Naive B cell (primary cell): Measurements from ENCODE around the gene CHSY1. TPM values are rescaled to one million over a fixed set of nuclear protein-coding genes. Genes with fewer than 3 reads are reported as not detected.
"Not testable (repeated sequence)": the region's sequence is repeated elsewhere in the genome, so short reads cannot be mapped to it uniquely, and the experiment has no call there.

Experiments used
- ATAC-seq, 2 donors: fragments of 150-1000 bp; cut with Tn5 transposase; 2 replicates each; pipeline ENCODE4 v1.10.0; 2021; ENCODE audit warnings: low read depth in 2 of 2, mild to moderate bottlenecking in 2 of 2, moderate library complexity in 2 of 2
- DNase-seq: peaks from one replicate; pipeline ENCODE4 v3.0.0; 2022
- H3K27ac Mint-ChIP-seq, 6 donors: one replicate each; pipeline ENCODE4 v1.8.0; 2020 to 2022; ENCODE audit warnings: mild to moderate bottlenecking in 6 of 6, mixed read lengths in 6 of 6, moderate library complexity in 5 of 6, inconsistent platforms in 2 of 6
- H3K27me3 Mint-ChIP-seq, 3 donors: one replicate each; pipeline ENCODE4 v1.8.0; 2021 to 2022; ENCODE audit warnings: mixed read lengths in 3 of 3, mild to moderate bottlenecking in 1 of 3
- H3K36me3 Mint-ChIP-seq, 2 donors: one replicate each; pipeline ENCODE4 v1.8.0; 2020 to 2022; ENCODE audit warnings: mixed read lengths in 2 of 2, inconsistent platforms in 1 of 2, mild to moderate bottlenecking in 1 of 2
- H3K4me1 Mint-ChIP-seq, 3 donors: one replicate each; pipeline ENCODE4 v1.8.0; 2020 to 2022; ENCODE audit warnings: mixed read lengths in 3 of 3, inconsistent platforms in 1 of 3, mild to moderate bottlenecking in 1 of 3, moderate library complexity in 1 of 3
- H3K4me3 Mint-ChIP-seq, 8 donors: one replicate each; pipeline ENCODE4 v1.8.0; 2020 to 2022; ENCODE audit warnings: mild to moderate bottlenecking in 8 of 8, mixed read lengths in 8 of 8, moderate library complexity in 8 of 8, inconsistent platforms in 2 of 8
- H3K9me3 Mint-ChIP-seq, 7 donors: one replicate each; pipeline ENCODE4 v1.8.0; 2020 to 2022; ENCODE audit warnings: mixed read lengths in 7 of 7, mild to moderate bottlenecking in 5 of 7, inconsistent platforms in 2 of 7, moderate library complexity in 1 of 7
- polyA plus RNA-seq, 6 donors: library from polyadenylated mRNA; unstranded; fragments of 300-500 nt; fragmentation: Illumina TruSeq; gene quantifications; one replicate each; pipeline ENCODE4 v1.2.3, GENCODE V29; 2021; ENCODE audit warnings: low read depth in 6 of 6

CHSY1 gene
- polyA plus RNA-seq, result 1 to 10 TPM; 2.0 to 3.7 (median 2.5) TPM

GRCh38 chr15:101251830-101252820, at the start of gene CHSY1:
Gene CHSY1 (minus strand): TSS chr15:101252048. CDS start chr15:101251456, 592 bp downstream.
- peaks cover 15 to 43% (median 43%) of the 10 kb centered on the region in 3 donors for H3K4me1 Mint-ChIP-seq
- H3K9me3 Mint-ChIP-seq, result no peaks in the 10 kb centered on the region
- H3K4me3 Mint-ChIP-seq, result peak within 1 kb of the TSS; percentile 93 to 99 (median 96)
- DNase-seq (peak; percentile 94), ATAC-seq (peak; percentile 74 to 78)
- no peaks in the 10 kb centered on the region for H3K36me3 Mint-ChIP-seq
- no peaks in the 10 kb centered on the region for H3K27me3 Mint-ChIP-seq
- H3K27ac Mint-ChIP-seq, result peak within 1 kb of the TSS; percentile 72 to 97 (median 90)

- ATAC-seq (no peak), DNase-seq (no peak)
- H3K36me3 Mint-ChIP-seq, result peaks cover 0 to 1% of the 10 kb centered on the region in 2 donors
- peak overlapping the region; percentile 21 to 99 (median 95) for H3K4me3 Mint-ChIP-seq
- H3K4me1 Mint-ChIP-seq, result peaks cover 22 to 30% (median 24%) of the 10 kb centered on the region in 3 donors
- peak overlapping the region in 1 of 6 donors; percentile 90 for H3K27ac Mint-ChIP-seq
- H3K9me3 Mint-ChIP-seq, result no peaks in the 10 kb centered on the region
- H3K27me3 Mint-ChIP-seq, result no peaks in the 10 kb centered on the region
Observed at GRCh38 chr15:101296418-101297405, 44.9 kb upstream of the CHSY1 start.

GRCh38 chr15:101295607-101296161, 43.8 kb upstream of the CHSY1 start:
- peak; percentile 23 for DNase-seq
- Mint-ChIP-seq H3K9me3 (no peaks in the 10 kb centered on the region), H3K27ac (peak overlapping the region; percentile 47 to 99 (median 88)), H3K4me1 (peaks cover 22 to 38% (median 23%) of the 10 kb centered on the region in 3 donors), H3K27me3 (no peaks in the 10 kb centered on the region), H3K36me3 (peaks cover 0 to 5% of the 10 kb centered on the region in 2 donors), H3K4me3 (peak overlapping the region; percentile 93 to 99 (median 96))
- no peak for ATAC-seq

- peaks cover 26 to 43% (median 27%) of the 10 kb centered on the region in 3 donors for H3K4me1 Mint-ChIP-seq
- peak within 1 kb of the TSS; percentile 95 to 99 (median 98) for H3K27ac Mint-ChIP-seq
- ATAC-seq (peak; percentile 81 to 82), DNase-seq (peak; percentile 95)
- H3K27me3 Mint-ChIP-seq, result no peaks in the 10 kb centered on the region
- H3K9me3 Mint-ChIP-seq, result no peaks in the 10 kb centered on the region
- peaks cover 6 to 9% of the 10 kb centered on the region in 2 donors for H3K36me3 Mint-ChIP-seq
- peak within 1 kb of the TSS; percentile 93 to 99 (median 96) for H3K4me3 Mint-ChIP-seq
Observed at GRCh38 chr15:101294731-101295606, 43.1 kb upstream of the CHSY1 start, which contains the start of gene SNRPA1. Gene SNRPA1 (minus strand): TSS chr15:101295248. CDS start chr15:101295178, 70 bp downstream.

GRCh38 chr15:101293122-101293521, 41.3 kb upstream of the CHSY1 start:
- Mint-ChIP-seq H3K27me3 (no peaks in the 10 kb centered on the region), H3K36me3 (peaks cover 17 to 20% of the 10 kb centered on the region in 2 donors), H3K4me1 (peaks cover 41 to 49% (median 41%) of the 10 kb centered on the region in 3 donors), H3K4me3 (peak overlapping the region; percentile 93 to 99 (median 96)), H3K9me3 (no peaks in the 10 kb centered on the region), H3K27ac (peak overlapping the region in 3 of 6 donors; percentile 56 to 99 (median 96))
- DNase-seq (no peak), ATAC-seq (no peak)

GRCh38 chr15:101288905-101289513, 37.2 kb upstream of the CHSY1 start:
- Mint-ChIP-seq H3K4me3 (peak overlapping the region in 3 of 8 donors; percentile 7 to 26 (median 26)), H3K27ac (peak overlapping the region in 4 of 6 donors; percentile 2 to 71 (median 44)), H3K27me3 (no peaks in the 10 kb centered on the region), H3K36me3 (peaks cover 17 to 20% of the 10 kb centered on the region in 2 donors), H3K4me1 (peaks cover 31 to 47% (median 34%) of the 10 kb centered on the region in 3 donors), H3K9me3 (no peaks in the 10 kb centered on the region)
- ATAC-seq, result peak; percentile 57 to 74
- DNase-seq, result peak; percentile 58

GRCh38 chr15:101287342-101287741, 35.5 kb upstream of the CHSY1 start:
- ATAC-seq, DNase-seq, H3K27ac Mint-ChIP-seq, H3K9me3 Mint-ChIP-seq, H3K27me3 Mint-ChIP-seq, H3K4me3 Mint-ChIP-seq: not testable (repeated sequence)
- Mint-ChIP-seq H3K36me3 (peaks cover 20 to 24% of the 10 kb centered on the region in 2 donors), H3K4me1 (peaks cover 19 to 34% (median 22%) of the 10 kb centered on the region in 3 donors)

GRCh38 chr15:101286471-101287114, 34.7 kb upstream of the CHSY1 start:
- Mint-ChIP-seq H3K9me3 (no peaks in the 10 kb centered on the region), H3K27me3 (no peaks in the 10 kb centered on the region), H3K36me3 (peaks cover 24 to 28% of the 10 kb centered on the region in 2 donors), H3K4me3 (no peak overlapping the region), H3K27ac (no peak overlapping the region), H3K4me1 (peaks cover 19 to 28% (median 22%) of the 10 kb centered on the region in 3 donors)
- DNase-seq (no peak), ATAC-seq (no peak)

- ATAC-seq, result no peak
- H3K36me3 Mint-ChIP-seq, result peaks cover 13 to 17% of the 10 kb centered on the region in 2 donors
- H3K4me3 Mint-ChIP-seq, result peak overlapping the region in 1 of 8 donors; percentile 18
- DNase-seq, result no peak
- no peaks in the 10 kb centered on the region for H3K9me3 Mint-ChIP-seq
- no peaks in the 10 kb centered on the region for H3K27me3 Mint-ChIP-seq
- peak overlapping the region in 1 of 6 donors; percentile 35 for H3K27ac Mint-ChIP-seq
- H3K4me1 Mint-ChIP-seq, result peaks cover 8 to 15% (median 9%) of the 10 kb centered on the region in 3 donors
Observed at GRCh38 chr15:101283931-101284330, 32.1 kb upstream of the CHSY1 start.

GRCh38 chr15:101280007-101280406, 28.2 kb upstream of the CHSY1 start:
- Mint-ChIP-seq H3K27me3 (no peaks in the 10 kb centered on the region), H3K9me3 (no peaks in the 10 kb centered on the region), H3K36me3 (peaks cover 8 to 15% of the 10 kb centered on the region in 2 donors), H3K4me1 (peaks cover 8 to 20% (median 12%) of the 10 kb centered on the region in 3 donors), H3K4me3 (peak overlapping the region in 2 of 8 donors; percentile 41 to 100), H3K27ac (peak overlapping the region in 2 of 6 donors; percentile 55 to 76)
- ATAC-seq (no peak), DNase-seq (no peak)
